Common myeloid progenitor, CD34-positive (primary cell): ENCODE results near the gene ECI2.
"Not testable (repeated sequence)": the region's sequence is repeated elsewhere in the genome, so short reads cannot be mapped to it uniquely, and the experiment has no call there.

Source experiments
- CTCF ChIA-PET: fragments of 350-600 bp; sonication (Branson Sonifier 250); formaldehyde crosslinking; loops from one replicate; lab custom pipeline; 2021; ENCODE audit warnings: antibody characterized with exemption; lab: Charles Lee
- POLR2A ChIA-PET: fragments of 350-600 bp; sonication (Branson Sonifier 250); formaldehyde crosslinking; loops from one replicate; lab custom pipeline; 2021; ENCODE audit warnings: antibody characterized with exemption; lab: Charles Lee
- DNase-seq, 3 donors: peaks; one replicate each; pipeline versions ENCODE4 v3.0.0 to v3.0.0-alpha.2; 2013
- H3K27ac ChIP-seq, 2 experiments: 1 replicate in 1 of 2; 2 replicates in 1 of 2; pipeline ENCODE4 v1.7.0; 2013; ENCODE audit warnings: inconsistent platforms in 2 of 2, low read length in 2 of 2, mild to moderate bottlenecking in 2 of 2, low read depth in 1 of 2, moderate library complexity in 1 of 2; ENCODE audit not compliant: severe bottlenecking in 2 of 2, insufficient read depth in 1 of 2, poor library complexity in 1 of 2
- H3K27me3 ChIP-seq, 5 experiments: replicated peaks in 2 of 5; 1 replicate in 3 of 5; 2 replicates in 2 of 5; pipeline versions ENCODE4 v1.6.1 to v1.7.0; 2013; ENCODE audit warnings: low read length in 4 of 5, mild to moderate bottlenecking in 2 of 5, moderate library complexity in 2 of 5, inconsistent platforms in 1 of 5; ENCODE audit not compliant: insufficient read depth in 5 of 5, control insufficient read depth in 4 of 5
- H3K36me3 ChIP-seq, 4 experiments: 1 replicate in 2 of 4; 2 replicates in 2 of 4; pipeline versions ENCODE4 v1.6.1 to v1.7.0; 2013; ENCODE audit warnings: low read length in 3 of 4, control low read depth in 1 of 4, mild to moderate bottlenecking in 1 of 4; ENCODE audit not compliant: control insufficient read depth in 4 of 4, insufficient read depth in 4 of 4
- H3K4me1 ChIP-seq, 4 experiments: 1 replicate in 3 of 4; 2 replicates in 1 of 4; pipeline versions ENCODE4 v1.6.1 to v1.7.1; 2013; ENCODE audit warnings: low read length in 3 of 4, mild to moderate bottlenecking in 3 of 4, control low read depth in 1 of 4, inconsistent platforms in 1 of 4, moderate library complexity in 1 of 4; ENCODE audit not compliant: control insufficient read depth in 4 of 4, insufficient read depth in 4 of 4; ENCODE audit errors: control extremely low read depth in 1 of 4
- H3K4me3 ChIP-seq, 7 experiments: 1 replicate in 4 of 7; 2 replicates in 3 of 7; pipeline versions ENCODE4 v1.5.1 to v1.7.0; 2013; ENCODE audit warnings: mild to moderate bottlenecking in 7 of 7, low read length in 6 of 7, moderate library complexity in 6 of 7, inconsistent platforms in 2 of 7, low read depth in 2 of 7, control low read depth in 1 of 7; ENCODE audit not compliant: insufficient read depth in 4 of 7, control insufficient read depth in 1 of 7; ENCODE audit errors: extremely low read depth in 1 of 7
- H3K9me3 ChIP-seq, 5 experiments: 1 replicate in 4 of 5; 2 replicates in 1 of 5; pipeline versions ENCODE4 v1.6.1 to v1.7.1; 2013; ENCODE audit warnings: low read length in 4 of 5, mild to moderate bottlenecking in 2 of 5, inconsistent platforms in 1 of 5, low read depth in 1 of 5, moderate library complexity in 1 of 5; ENCODE audit not compliant: control insufficient read depth in 4 of 5, insufficient read depth in 2 of 5; ENCODE audit errors: control extremely low read depth in 1 of 5
- WGBS: methylation state at CpG from one replicate; pipeline ENCODE4 v1.1.5; 2013; ENCODE audit not compliant: insufficient coverage; 5-methylcytosine and 5-hydroxymethylcytosine counted together

The ECI2 gene

GRCh38 chr6:4103929-4104328 lies 31.4 kb downstream of the ECI2 start:
- DNase-seq: no peak
- Histone ChIP-seq H3K27ac (no peak overlapping the region), H3K27me3 (peaks cover 0 to 2% (median 0%) of the 10 kb centered on the region in 5 experiments), H3K36me3 (peaks cover 0 to 2% (median 0%) of the 10 kb centered on the region in 4 experiments), H3K9me3 (peaks cover 0 to 2% (median 0%) of the 10 kb centered on the region in 5 experiments), H3K4me3 (no peak overlapping the region), H3K4me1 (no peaks in the 10 kb centered on the region)
- ChIA-PET CTCF (no interaction called here), POLR2A (no interaction called here)
- WGBS: 100% methylated on average over 5 of the region's 5 CpGs

DNA sequence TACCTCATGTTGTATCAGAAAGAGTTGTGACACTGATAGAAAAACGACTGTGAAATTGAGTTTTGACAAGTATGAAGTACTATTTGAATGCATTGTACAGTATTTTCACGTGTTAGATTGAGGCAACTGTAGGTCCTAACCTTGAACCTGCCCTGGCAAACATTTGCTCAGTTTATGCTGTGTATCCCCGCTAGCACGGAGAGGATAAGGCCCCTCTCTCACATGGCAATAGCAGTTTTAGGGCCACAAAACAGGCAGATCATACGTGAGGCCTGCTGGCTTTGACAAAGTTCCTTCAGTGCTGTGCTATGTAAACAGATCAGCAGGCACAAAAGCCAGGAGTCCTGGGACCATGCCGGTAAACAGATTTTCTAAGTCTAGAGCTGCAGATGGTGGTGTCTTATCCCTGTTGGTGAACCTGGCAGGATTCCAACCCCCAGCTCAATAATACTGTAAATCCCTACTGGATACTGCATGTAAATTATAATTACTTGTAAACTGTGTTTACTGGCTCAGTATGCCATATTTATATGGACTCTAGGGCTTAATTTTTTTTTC lies 32.6 kb downstream of the ECI2 start:
- 100% methylated on average over 5 of the region's 6 CpGs for WGBS
- H3K4me3 ChIP-seq: no peak overlapping the region
- H3K36me3 ChIP-seq: peaks cover 0 to 2% (median 0%) of the 10 kb centered on the region in 4 experiments

DNA sequence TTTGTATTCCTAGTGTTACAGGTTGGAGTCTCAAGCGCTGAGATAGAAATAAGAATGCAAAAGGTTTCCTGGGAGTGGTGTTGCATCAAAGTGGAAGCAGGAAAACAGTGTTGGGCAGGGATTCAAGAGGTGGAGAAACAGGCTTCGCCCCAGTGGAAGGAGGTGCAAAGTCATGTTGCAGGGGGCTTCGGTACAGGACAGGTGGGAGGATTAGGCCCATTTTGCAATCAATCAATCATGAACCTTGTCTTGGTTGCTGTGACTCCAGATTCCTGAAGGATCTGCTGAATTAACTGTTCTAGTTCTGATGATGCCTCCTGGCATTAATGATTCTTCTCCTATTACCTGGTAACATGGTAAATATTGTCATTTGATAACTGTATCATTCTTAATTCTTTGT lies 34.1 kb downstream of the ECI2 start:
- WGBS: 90% methylated on average over 2 of the region's 3 CpGs
- H3K27me3 ChIP-seq: no peaks in the 10 kb centered on the region
- DNase-seq: no peak
- H3K4me3 ChIP-seq: no peak overlapping the region
- ChIA-PET CTCF (no interaction called here), POLR2A (no interaction called here)
- H3K36me3 ChIP-seq: peaks cover 0 to 2% (median 0%) of the 10 kb centered on the region in 4 experiments
- no peak overlapping the region for H3K27ac ChIP-seq
- no peaks in the 10 kb centered on the region for H3K4me1 ChIP-seq
- H3K9me3 ChIP-seq: peaks cover 0 to 2% (median 0%) of the 10 kb centered on the region in 5 experiments

More for the DNA sequence above, 32.6 kb downstream of the ECI2 start:
- Histone ChIP-seq H3K9me3 (peaks cover 0 to 2% (median 0%) of the 10 kb centered on the region in 5 experiments), H3K4me1 (no peaks in the 10 kb centered on the region), H3K27ac (no peak overlapping the region), H3K27me3 (peaks cover 0 to 2% (median 0%) of the 10 kb centered on the region in 5 experiments)
- ChIA-PET CTCF (interaction anchor here (1.4 kb wide), 2 partner anchors 15 to 38 kb away, joined by 3 to 5 read pairs; no protein-coding TSS in a partner anchor), POLR2A (no interaction called here)
- no peak for DNase-seq

GRCh38 chr6:4100655-4101054 lies 34.7 kb downstream of the ECI2 start:
- Histone ChIP-seq H3K27me3 (no peaks in the 10 kb centered on the region), H3K9me3 (peaks cover 0 to 2% (median 0%) of the 10 kb centered on the region in 5 experiments), H3K36me3 (peaks cover 0 to 2% (median 0%) of the 10 kb centered on the region in 4 experiments), H3K4me3 (no peak overlapping the region), H3K27ac (no peak overlapping the region), H3K4me1 (no peaks in the 10 kb centered on the region)
- DNase-seq: peak; percentile 1 to 19 (median 6)
- ChIA-PET POLR2A (no interaction called here), CTCF (no interaction called here)
- 50% methylated on average over 3 of the region's 5 CpGs for WGBS

DNA sequence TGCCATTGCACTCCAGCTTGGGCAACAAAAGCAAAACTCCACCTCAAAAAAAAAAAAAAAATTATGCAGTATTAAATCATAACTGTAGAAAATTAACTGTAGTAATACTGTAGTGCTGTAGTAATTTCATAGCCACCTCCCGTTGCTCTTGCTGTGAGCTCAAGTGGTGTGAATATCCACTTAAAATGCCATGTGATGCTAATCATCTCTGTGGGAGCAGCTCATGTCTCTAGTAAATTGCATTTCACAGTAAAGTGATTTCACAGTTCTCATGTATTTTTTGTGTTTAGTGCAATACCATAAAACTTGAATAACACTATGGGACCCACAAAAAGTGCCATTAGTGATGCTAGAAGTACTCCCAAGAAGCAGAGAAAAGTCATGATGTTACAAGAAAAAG lies 42.1 kb downstream of the ECI2 start:
- H3K4me1 ChIP-seq: no peaks in the 10 kb centered on the region
- 60% methylated on average over 1 of the region's 1 CpG for WGBS
- ChIA-PET CTCF (no interaction called here), POLR2A (no interaction called here)
- H3K27me3 ChIP-seq: no peaks in the 10 kb centered on the region
- no peaks in the 10 kb centered on the region for H3K36me3 ChIP-seq
- H3K9me3 ChIP-seq: no peaks in the 10 kb centered on the region
- no peak overlapping the region for H3K27ac ChIP-seq
- H3K4me3 ChIP-seq: no peak overlapping the region
- no peak for DNase-seq

DNA sequence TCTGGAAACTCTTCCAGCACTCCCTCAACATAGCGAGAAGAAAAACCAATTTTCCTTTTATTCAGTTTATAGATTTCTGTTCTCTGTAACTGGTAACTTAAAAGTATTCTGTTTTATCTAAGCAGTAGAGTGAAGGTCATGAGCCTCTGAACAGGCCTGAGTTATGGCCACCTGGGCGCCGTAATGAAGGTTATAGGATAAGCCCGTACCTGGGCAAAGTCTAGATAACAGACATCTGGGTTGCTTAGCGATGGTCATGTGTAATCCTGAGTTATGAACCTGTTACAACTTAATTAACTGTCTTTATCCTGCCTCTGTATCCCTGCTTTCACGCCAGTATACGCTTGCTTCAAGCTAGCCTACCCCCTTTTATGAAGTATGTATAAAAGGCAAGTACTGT lies 43.4 kb downstream of the ECI2 start:
- Histone ChIP-seq H3K4me3 (no peak overlapping the region), H3K27me3 (no peaks in the 10 kb centered on the region), H3K4me1 (no peaks in the 10 kb centered on the region), H3K36me3 (no peaks in the 10 kb centered on the region), H3K27ac (no peak overlapping the region), H3K9me3 (no peaks in the 10 kb centered on the region)
- WGBS: 100% methylated on average over 4 of the region's 7 CpGs
- CTCF ChIA-PET: interaction anchor here (1.4 kb wide), 1 partner anchor 64 kb away, joined by 3 read pairs; no protein-coding TSS in a partner anchor
- POLR2A ChIA-PET: no interaction called here
- no peak for DNase-seq

DNA sequence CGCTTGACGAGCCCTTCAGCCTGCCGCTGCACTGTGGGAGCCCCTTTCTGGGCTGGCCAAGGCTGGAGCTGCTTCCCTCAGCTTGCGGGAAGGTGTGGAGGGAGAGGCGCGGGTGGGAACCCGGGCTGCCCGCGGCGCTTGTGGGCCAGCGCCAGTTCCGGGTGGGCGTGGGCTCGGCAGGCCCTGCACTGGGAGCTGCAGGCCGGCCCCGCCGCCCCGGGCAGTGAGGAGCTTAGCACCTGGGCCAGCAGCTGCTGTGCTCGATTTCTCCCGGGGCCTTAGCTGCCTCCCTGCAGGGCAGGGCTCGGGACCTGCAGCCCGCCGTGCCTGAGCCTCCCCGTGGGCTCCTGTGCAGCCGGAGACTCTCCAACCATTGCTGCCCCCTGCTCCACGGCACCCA lies 45.3 kb downstream of the ECI2 start:
- DNase-seq, H3K4me3 ChIP-seq, H3K4me1 ChIP-seq, H3K9me3 ChIP-seq, CTCF ChIA-PET, H3K27me3 ChIP-seq, POLR2A ChIA-PET, H3K36me3 ChIP-seq, H3K27ac ChIP-seq: not testable (repeated sequence)
- WGBS: 98% methylated on average over 18 of the region's 26 CpGs
